Smooth muscle cell (in vitro differentiated cells): ENCODE data around the gene ADD2. TPM values are rescaled to one million over a fixed set of nuclear protein-coding genes. Genes with fewer than 3 reads are reported as not detected.

ENCODE experiments used
- DNase-seq: peaks from one replicate; lab custom pipeline; 2025; ENCODE audit not compliant: unreplicated experiment; lab: John Stamatoyannopoulos, UW
- H2AFZ ChIP-seq: fragments of 200-600 bp; sonication (generic); 2 replicates; pipeline ENCODE4 v1.6.0; 2016; ENCODE audit warnings: antibody characterized with exemption, low read depth, mild to moderate bottlenecking
- H3F3A ChIP-seq: fragments of 200-600 bp; sonication (generic); 2 replicates; pipeline ENCODE4 v1.6.0; 2017; ENCODE audit warnings: antibody characterized with exemption, low read depth
- H3K27ac ChIP-seq: fragments of 200-600 bp; sonication (generic); 2 replicates; pipeline ENCODE4 v1.5.1; 2016; ENCODE audit warnings: low read depth, mild to moderate bottlenecking
- H3K27me3 ChIP-seq: fragments of 200-600 bp; sonication (generic); 2 replicates; pipeline ENCODE4 v1.6.1; 2016; ENCODE audit warnings: low read depth, mild to moderate bottlenecking
- H3K36me3 ChIP-seq: fragments of 200-600 bp; sonication (generic); 2 replicates; pipeline ENCODE4 v1.5.1; 2016; ENCODE audit warnings: low read depth
- H3K4me1 ChIP-seq: fragments of 200-600 bp; sonication (generic); 2 replicates; pipeline ENCODE4 v1.5.1; 2016; ENCODE audit warnings: low read depth
- H3K4me2 ChIP-seq: fragments of 200-600 bp; sonication (generic); 2 replicates; pipeline ENCODE4 v1.6.0; 2016; ENCODE audit warnings: mild to moderate bottlenecking
- H3K4me3 ChIP-seq: fragments of 200-600 bp; sonication (generic); 2 replicates; pipeline ENCODE4 v1.5.1; 2016; ENCODE audit warnings: mild to moderate bottlenecking
- H3K79me2 ChIP-seq: fragments of 200-600 bp; sonication (generic); 2 replicates; pipeline ENCODE4 v1.6.0; 2016; ENCODE audit warnings: low read depth, mild to moderate bottlenecking
- H3K9ac ChIP-seq: fragments of 200-600 bp; sonication (generic); 2 replicates; pipeline ENCODE4 v1.6.0; 2016; ENCODE audit warnings: low read depth
- H3K9me3 ChIP-seq: fragments of 200-600 bp; sonication (generic); replicated peaks from 2 replicates; pipeline ENCODE4 v1.5.1; 2016; ENCODE audit warnings: low read depth
- H4K20me1 ChIP-seq: fragments of 200-600 bp; sonication (generic); 2 replicates; pipeline ENCODE4 v1.6.0; 2016; ENCODE audit warnings: low read depth
- CTCF ChIP-seq: fragments of 200-600 bp; sonication (generic); IDR thresholded peaks from 2 replicates; pipeline ENCODE4 v1.5.1; 2017; ENCODE audit warnings: borderline replicate concordance, mild to moderate bottlenecking, antibody characterized with exemption; ENCODE audit not compliant: insufficient read depth, poor library complexity, severe bottlenecking
- WGBS: methylation state at CpG from one replicate; pipeline ENCODE4 v1.1.7; 2016; ENCODE audit warnings: low lambda C conversion rate; 5-methylcytosine and 5-hydroxymethylcytosine counted together
- polyA plus RNA-seq: library from polyadenylated mRNA; unstranded; fragments of >200 nt; fragmentation: Nextera tagmentation; extraction: Ambion mirVana; gene quantifications from 2 replicates; pipeline ENCODE4 v1.2.1, GENCODE V29; 2016
- total RNA-seq: library from RNA; depleted of rRNA; stranded (reverse); fragments of >200 nt; gene quantifications from 2 replicates; pipeline ENCODE4 v1.2.3, GENCODE V29; 2014

The ADD2 gene
- total and polyA plus RNA-seq, 2 experiments from 2014 or later = 4.3 to 7.1 TPM

GRCh38 chr2:70698847-70699246 lies 69.2 kb downstream of the ADD2 start:
- H3K4me3 ChIP-seq = no peak overlapping the region
- no peak for DNase-seq
- WGBS = 65% methylated on average over 3 of the region's 3 CpGs
- no peak overlapping the region for H3K27ac ChIP-seq
- H3K36me3 ChIP-seq = no peaks in the 10 kb centered on the region
- H3K4me1 ChIP-seq = no peaks in the 10 kb centered on the region
- no peaks in the 10 kb centered on the region for H3K27me3 ChIP-seq
- H3K79me2 ChIP-seq = no peaks in the 10 kb centered on the region
- H2AFZ ChIP-seq = no peak overlapping the region
- H3K9ac ChIP-seq = no peak overlapping the region
- TF ChIP-seq CTCF = no peak
- H3F3A ChIP-seq = no peaks in the 10 kb centered on the region
- H3K4me2 ChIP-seq = no peak overlapping the region
- H4K20me1 ChIP-seq = no peaks in the 10 kb centered on the region
- no peaks in the 10 kb centered on the region for H3K9me3 ChIP-seq

- Histone ChIP-seq H3K9me3 (no peaks in the 10 kb centered on the region), H3K27me3 (no peaks in the 10 kb centered on the region), H4K20me1 (no peaks in the 10 kb centered on the region), H3K4me1 (no peaks in the 10 kb centered on the region), H3K79me2 (no peaks in the 10 kb centered on the region), H3K36me3 (no peaks in the 10 kb centered on the region), H2AFZ (no peak overlapping the region), H3F3A (no peaks in the 10 kb centered on the region), H3K4me3 (no peak overlapping the region), H3K4me2 (no peak overlapping the region), H3K27ac (no peak overlapping the region), H3K9ac (no peak overlapping the region)
- 98% methylated on average over 12 of the region's 12 CpGs for WGBS
- no peak for TF ChIP-seq CTCF
- DNase-seq = no peak
Measured at GRCh38 chr2:70697603-70698383, 70.2 kb downstream of the ADD2 start.

- no peak overlapping the region for H3K9ac ChIP-seq
- no peaks in the 10 kb centered on the region for H3K27me3 ChIP-seq
- no peaks in the 10 kb centered on the region for H4K20me1 ChIP-seq
- no peak overlapping the region for H3K4me3 ChIP-seq
- 96% methylated on average over 6 of the region's 6 CpGs for WGBS
- no peaks in the 10 kb centered on the region for H3K9me3 ChIP-seq
- H3F3A ChIP-seq = no peaks in the 10 kb centered on the region
- no peak for TF ChIP-seq CTCF
- no peaks in the 10 kb centered on the region for H3K36me3 ChIP-seq
- H3K4me1 ChIP-seq = no peaks in the 10 kb centered on the region
- no peak overlapping the region for H2AFZ ChIP-seq
- H3K79me2 ChIP-seq = no peaks in the 10 kb centered on the region
- DNase-seq = no peak
- no peak overlapping the region for H3K27ac ChIP-seq
- H3K4me2 ChIP-seq = no peak overlapping the region
Measured at GRCh38 chr2:70696142-70696541, 71.9 kb downstream of the ADD2 start.

DNA sequence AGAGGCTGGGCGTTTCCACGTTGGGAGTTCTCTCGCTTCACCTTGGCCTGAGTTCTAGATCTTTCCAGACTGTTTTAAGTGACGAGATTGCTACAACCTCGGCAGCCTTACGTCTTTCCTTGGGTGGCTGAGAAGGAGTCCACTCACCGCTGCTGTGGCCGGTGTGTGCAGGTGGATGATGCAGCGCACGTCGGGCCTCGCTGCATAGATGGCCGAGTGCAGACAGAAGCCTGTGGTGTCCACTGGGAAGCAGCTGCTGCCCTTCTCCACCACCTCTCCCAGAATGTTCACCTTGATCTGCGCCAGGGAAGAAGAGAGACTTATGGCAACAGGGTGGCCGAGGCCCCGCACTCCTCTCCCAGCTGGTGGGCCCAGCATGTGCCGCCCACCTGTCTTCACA lies 75.7 kb downstream of the ADD2 start:
- Histone ChIP-seq H4K20me1 (no peaks in the 10 kb centered on the region), H3K4me1 (no peaks in the 10 kb centered on the region), H3K79me2 (no peaks in the 10 kb centered on the region), H3F3A (no peaks in the 10 kb centered on the region), H3K27me3 (no peaks in the 10 kb centered on the region), H3K36me3 (no peaks in the 10 kb centered on the region), H2AFZ (no peak overlapping the region), H3K4me2 (no peak overlapping the region), H3K27ac (no peak overlapping the region), H3K9ac (no peak overlapping the region), H3K4me3 (no peak overlapping the region), H3K9me3 (no peaks in the 10 kb centered on the region)
- no peak for DNase-seq
- TF ChIP-seq CTCF = no peak
- WGBS = 96% methylated on average over 17 of the region's 17 CpGs
